HG03354 (cell line): ENCODE results near the gene ARHGAP26.
"Not testable (repeated sequence)": the region's sequence is repeated elsewhere in the genome, so short reads cannot be mapped to it uniquely, and the experiment has no call there.

Source experiments
- ATAC-seq: cut with Tn5 transposase; IDR thresholded peaks from one replicate; pipeline ENCODE4 v1.9.1; 2021; ENCODE audit warnings: mild to moderate bottlenecking; ENCODE audit not compliant: unreplicated experiment, poor library complexity, severe bottlenecking

ARHGAP26 gene

GRCh38 chr5:143084407-143084806, 314.2 kb downstream of the ARHGAP26 start:
- ATAC-seq = no peak

DNA sequence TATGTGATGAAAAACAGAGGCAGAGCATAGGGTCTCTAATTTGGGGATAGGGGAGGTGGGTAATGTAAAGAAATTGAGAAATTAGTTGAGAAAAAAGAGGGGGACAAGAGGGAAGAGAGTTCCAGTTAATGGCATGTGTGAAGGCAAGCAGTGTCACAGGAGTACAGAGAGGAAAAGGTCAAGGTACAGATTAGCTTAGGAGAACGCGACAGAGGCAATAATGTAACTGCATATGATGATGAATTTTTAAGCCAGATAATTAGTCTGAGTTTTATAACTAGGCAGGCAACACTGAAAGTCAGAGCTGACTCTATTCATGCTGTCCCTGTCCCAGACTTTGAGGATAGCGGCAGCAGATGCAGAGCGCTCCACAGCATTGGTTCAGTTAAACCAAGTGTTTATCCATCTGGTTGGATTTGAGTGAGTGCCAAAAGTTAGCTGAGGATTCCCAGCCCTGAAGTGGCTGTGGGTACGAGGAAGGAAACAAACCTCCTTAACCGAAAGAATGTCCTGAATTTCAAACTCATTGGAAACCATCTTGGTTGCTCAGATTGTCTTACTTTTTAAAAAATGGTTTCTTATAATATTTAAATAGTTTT, 315.2 kb downstream of the ARHGAP26 start:
- no peak for ATAC-seq

GRCh38 chr5:143086546-143086907, 316.4 kb downstream of the ARHGAP26 start:
- ATAC-seq = no peak

GRCh38 chr5:143086908-143087637, 316.9 kb downstream of the ARHGAP26 start:
- ATAC-seq = no peak

GRCh38 chr5:143088702-143089101, 318.5 kb downstream of the ARHGAP26 start:
- not testable (repeated sequence) for ATAC-seq

GRCh38 chr5:143090044-143090443, 319.9 kb downstream of the ARHGAP26 start:
- ATAC-seq = not testable (repeated sequence)

GRCh38 chr5:143092711-143093451, 322.7 kb downstream of the ARHGAP26 start:
- not testable (repeated sequence) for ATAC-seq

GRCh38 chr5:143093452-143094086, 323.4 kb downstream of the ARHGAP26 start:
- no peak for ATAC-seq

GRCh38 chr5:143094087-143094521, 323.9 kb downstream of the ARHGAP26 start:
- ATAC-seq = no peak

DNA sequence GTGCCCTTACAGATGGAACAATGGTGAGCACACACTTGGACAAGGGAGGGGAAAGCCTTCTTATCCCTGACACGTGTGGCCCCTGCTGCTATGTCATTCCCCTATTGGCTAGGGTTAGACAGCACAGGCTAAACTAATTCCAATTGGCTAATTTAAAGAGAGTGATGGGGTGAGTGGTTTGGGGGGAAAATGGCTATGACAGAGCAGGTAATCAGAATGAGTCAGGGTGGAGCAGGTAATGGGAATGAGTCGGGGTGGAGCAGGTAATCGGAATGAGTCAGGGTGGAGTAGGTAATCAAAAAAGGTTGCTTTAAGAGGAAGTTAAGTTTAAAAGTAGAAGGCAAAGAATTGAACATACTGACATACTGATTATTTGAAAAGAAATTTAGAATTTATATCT, 324.4 kb downstream of the ARHGAP26 start:
- not testable (repeated sequence) for ATAC-seq

DNA sequence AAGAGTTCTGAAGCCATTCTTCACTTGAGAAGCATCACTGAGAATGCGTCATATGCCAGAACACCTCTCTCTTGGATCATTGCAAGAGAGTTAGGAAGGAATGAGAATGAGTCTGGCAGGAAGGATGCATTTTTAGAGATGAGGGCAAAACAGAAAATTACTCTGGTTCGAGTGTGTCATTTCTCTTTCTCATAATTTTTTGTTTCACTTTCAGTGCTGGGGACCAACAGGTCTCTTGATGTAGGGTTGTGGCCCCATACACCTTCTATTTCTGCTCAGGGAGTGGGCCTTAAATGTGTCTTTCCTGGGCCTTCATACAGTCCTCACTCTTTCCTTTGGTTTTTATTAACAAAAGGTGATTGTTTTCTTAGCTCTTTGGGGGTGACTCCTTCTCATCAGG, 330.9 kb downstream of the ARHGAP26 start:
- ATAC-seq = peak; percentile 93

DNA sequence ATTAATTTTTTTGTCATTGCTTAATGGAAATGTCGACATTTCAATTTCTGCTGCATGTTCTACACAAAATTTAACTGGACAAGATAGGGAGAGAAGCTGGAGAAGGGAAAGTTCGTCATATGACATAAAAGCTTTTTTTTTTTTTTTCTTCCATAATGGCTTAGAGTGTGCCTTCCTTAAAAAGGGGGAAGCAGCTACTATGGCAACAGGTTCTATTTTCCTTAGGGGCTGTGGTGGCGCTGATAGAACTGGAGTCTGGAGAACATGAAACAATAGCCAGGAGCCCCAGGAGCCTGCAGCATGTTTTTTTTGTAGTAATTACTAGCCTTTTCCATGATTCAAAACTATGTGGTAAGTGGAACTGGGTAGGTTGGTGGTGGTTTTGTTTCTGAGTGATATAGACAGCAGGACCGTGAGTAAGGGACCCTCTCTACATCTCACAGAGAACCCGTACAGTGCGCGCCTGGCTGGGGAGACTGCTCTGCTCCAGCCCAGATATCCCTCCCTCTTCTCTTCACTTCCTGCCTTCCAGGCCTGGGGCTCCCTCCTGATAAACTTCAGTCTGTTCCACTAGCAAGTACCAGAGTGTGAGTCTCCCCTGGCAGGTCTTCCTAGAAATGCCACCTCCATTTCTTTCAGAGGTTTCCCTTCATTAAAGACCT, 331.7 kb downstream of the ARHGAP26 start:
- no peak for ATAC-seq

DNA sequence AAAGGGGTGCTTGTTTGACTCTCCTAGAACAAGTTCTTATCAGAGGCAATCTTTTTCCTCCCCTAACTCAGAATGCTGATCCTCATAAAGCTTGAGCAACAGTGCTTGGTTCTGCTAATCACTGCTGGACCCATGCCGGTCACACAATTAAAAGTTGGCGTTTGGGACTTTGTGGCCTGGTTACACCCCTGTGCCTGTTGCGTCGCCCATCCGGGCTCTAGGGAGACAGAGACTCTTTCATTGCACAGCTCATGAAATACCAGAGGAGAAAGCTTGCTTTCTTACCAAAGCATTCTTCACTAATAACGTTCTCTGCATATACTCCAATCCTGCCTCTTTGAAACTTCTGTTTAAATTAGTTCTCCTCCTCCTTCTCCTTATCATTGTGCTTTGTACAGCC, 332.2 kb downstream of the ARHGAP26 start:
- ATAC-seq = no peak

DNA sequence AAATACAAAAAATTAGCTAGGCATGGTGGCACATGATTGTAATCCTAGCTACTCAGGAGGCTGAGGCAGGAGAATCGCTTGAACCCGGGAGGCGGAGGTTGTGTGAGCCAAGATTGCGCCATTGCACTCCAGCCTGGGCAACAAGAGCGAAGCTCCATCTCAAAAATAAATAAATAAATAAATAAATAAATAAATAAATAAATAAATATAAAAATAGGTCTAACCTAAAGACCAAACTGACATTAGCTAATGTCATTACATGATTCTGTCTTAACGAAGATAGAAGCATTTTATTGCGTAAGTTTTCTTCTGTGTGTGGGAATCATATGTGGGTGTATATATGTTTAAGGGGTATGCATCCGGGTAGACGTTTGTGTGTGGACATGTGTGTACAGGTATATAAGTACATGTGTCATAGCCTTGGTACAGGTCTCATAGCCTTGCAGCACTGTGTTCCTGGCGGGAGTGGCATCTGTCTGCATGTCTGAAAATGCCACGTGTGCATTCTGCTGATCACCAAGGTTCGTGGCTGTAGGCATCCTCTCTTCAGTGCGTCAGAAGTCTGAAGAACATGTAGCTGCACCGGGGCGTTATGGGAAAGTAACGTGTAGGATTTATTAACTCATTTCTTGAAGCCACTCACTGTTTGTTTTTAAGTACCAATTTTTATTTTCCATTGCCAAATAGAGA, 335.2 kb downstream of the ARHGAP26 start:
- ATAC-seq = no peak

- ATAC-seq = no peak
Measured at GRCh38 chr5:143106174-143106573, 336.0 kb downstream of the ARHGAP26 start.

DNA sequence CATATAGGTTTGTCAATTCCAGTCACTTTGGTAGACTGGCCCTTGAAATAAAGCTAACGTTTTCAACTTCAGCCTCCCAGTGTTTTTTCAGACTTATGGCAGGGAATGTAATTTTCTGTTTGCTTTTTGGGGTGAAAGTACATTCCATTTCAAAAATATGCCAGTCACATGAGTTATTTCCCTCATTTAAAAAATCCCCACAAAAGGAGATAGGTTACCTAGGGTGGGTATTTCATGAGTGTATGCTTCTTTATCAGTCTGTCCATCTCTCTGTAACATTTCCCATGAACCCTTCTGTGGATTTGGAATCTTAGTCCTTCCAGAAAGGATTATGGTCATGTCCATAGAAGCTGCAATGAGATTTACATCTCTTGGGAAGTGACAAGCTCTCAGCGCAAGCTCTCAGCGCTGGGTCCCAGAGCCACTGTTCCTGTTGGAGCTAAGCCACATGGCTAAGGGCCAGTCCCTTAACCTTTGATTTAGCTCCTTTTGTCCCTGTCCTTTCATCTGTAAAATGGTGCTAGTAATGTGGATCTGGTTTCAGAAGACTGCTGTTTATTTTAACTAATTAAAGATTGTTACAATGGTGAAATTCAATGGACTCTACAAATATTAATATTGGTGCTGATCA, 338.4 kb downstream of the ARHGAP26 start:
- ATAC-seq = no peak

- ATAC-seq = no peak
Measured at GRCh38 chr5:143110591-143110990, 340.4 kb downstream of the ARHGAP26 start.

DNA sequence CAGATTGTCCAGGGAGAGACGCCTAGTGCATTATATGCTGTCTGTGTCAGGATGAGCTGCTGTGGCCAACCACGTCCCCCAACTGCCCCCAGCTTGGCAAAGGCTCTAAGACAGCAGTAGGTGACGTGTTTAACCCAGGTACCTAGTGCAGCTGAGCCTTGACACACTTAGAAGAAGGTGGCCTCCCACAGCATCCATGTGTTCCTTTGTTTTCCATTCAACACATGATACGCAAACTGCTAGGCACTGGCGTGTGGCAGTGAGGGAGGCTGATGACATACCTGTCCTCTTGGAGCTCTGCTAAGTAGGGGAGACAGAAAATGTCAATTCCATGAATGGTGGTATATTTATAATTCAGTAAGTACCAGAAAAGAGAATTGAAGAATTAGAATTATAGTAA, 341.6 kb downstream of the ARHGAP26 start:
- no peak for ATAC-seq

- ATAC-seq = no peak
Measured at GRCh38 chr5:143113461-143113860, 343.3 kb downstream of the ARHGAP26 start.
